HG03196 (cell line): Measurements from ENCODE around the gene CCNB2.

Experiments
- ATAC-seq: cut with Tn5 transposase; IDR thresholded peaks from one replicate; pipeline ENCODE4 v1.9.1; 2021; ENCODE audit not compliant: unreplicated experiment

The CCNB2 gene

DNA sequence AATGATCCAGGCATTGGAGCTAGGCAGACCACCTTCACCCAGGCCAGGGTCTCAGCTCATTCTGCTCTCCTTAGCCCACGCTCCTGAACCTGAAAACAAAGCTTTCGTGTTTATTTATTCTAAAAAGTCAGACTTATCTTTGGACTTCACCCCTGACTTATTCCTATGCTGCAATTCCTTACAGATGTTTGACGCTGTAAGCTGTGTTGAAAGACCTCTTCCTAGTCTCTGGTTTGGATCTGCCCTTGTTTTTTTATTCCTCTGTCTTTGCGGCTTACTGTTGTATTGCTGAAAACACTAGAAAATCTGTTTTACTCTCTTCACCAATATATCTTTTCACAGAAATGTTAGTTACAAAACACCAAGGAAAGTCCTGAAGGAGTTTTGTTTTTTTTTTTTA is 61.2 kb downstream of the CCNB2 start:
- no peak for ATAC-seq

DNA sequence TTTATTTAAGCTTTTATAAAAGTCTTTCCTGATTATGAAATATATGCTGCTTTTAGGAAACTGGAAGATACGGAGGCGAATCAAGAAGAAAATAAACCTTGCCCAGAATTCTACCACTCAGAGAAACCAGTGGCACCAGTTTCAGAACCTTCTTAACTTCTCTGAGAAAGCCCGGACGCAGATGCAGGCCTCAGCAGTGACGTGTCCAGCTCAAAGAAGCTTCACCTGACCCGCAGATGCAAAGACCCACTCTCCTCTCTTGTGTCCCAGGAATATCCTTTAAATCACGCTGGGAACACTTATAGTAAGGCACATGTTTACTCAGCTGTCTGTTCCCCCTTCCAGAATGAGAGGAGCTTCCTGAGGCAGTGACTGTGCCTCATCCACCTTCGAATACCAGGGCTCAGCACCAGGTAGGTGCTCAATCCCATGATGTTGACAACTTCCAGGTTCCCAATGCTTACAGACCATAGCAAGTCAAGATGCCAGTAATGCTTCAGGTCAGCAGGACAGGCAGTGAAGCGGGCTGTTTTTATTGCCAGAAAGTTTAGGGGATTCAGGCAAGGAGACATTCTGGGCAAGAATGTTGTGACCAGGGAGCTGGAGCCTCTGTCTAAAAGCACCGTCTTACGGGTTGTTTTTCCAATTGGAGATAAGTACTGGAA is 61.8 kb downstream of the CCNB2 start:
- ATAC-seq: no peak

DNA sequence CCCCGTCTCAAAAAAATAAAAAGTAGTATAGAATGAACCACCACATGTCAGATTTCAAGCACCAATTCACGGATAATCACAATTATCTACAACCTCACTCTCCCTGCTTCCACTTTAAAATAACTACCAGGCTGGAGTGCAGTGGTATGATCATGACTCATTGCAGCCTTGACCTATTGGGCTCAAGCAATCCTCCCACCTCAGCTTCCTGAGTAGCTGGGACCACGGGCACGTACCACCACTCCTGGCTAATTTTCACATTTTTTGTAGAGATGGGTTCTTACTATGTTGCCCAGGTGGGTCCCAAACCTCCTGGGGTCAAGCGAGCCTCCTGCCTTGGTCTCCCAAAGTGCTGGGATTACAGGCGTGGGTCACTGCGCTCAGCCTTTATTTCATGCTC is 63.6 kb downstream of the CCNB2 start:
- no peak for ATAC-seq

DNA sequence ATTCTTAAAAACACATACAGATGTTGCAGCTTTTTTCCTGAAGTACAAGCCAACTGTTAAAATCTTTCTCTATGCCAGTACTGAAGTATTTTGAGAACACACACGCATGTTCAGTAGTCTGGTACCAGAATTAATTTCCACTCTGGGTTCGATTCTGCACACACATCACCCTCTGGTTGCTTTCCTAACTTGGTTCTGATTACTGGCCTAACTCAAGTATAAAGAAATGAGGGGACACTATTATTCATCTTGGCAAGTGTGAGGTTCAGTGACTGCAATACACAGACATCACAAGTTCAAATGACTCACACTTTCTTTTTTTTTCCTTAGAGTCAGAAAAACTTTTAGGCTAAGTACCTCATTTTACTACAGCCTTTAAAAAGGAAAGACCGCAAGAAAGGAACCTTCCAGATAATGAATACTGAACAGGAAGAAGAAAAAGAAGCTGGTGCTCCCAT is 64.3 kb downstream of the CCNB2 start:
- no peak for ATAC-seq

DNA sequence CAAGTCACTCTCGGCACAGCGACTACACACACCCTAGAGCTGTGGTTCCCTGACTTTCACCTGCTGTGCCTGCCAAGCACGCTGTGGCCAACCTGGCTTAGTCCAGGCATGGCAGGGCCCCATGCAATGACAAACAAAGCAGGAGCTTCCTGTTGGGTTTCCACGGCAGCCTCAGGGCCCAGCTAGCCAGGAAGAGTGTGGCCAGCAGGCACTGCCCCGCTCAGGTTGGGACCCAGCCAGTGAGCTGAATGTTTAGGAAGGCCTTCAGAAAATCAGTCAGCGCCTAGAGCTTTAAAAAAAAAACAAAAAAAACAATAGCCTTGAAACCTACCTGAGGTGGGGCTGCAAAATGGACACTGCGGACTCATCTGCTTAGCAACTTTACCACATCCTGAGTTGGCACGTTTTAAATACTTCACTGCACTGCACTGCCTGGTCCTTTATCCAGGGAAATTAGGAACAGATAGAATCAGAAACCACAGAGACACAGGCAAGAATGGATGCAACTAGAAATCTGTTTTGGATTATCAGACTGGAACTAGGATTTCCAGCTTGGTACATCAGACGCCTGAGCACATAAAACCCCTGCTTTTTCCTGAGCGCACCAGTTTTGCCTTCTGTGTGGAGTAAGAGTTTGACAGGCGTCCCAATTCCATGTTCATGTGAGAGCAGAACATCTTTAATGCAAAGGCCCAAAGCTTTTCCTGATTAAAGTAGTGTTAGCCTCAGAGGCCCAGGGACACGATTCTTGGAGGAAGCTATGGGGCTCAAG is 65.5 kb downstream of the CCNB2 start:
- ATAC-seq: no peak

DNA sequence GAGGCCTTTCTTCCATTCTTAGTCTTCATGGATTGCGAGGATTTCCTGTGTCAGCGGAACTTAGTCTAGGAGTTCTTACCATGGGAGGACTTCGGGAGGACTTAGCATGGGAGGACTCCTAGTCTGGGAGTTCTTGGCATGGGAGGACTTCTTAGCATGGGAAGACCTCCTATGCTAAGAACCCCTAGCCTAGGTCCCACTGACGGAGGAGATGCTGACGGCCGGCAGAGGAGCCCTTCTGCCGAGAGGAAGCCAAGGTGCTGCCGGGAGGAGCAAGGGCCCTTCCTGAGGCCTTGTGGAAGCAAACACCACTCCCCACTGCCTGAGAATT is 66.1 kb downstream of the CCNB2 start:
- no peak for ATAC-seq

DNA sequence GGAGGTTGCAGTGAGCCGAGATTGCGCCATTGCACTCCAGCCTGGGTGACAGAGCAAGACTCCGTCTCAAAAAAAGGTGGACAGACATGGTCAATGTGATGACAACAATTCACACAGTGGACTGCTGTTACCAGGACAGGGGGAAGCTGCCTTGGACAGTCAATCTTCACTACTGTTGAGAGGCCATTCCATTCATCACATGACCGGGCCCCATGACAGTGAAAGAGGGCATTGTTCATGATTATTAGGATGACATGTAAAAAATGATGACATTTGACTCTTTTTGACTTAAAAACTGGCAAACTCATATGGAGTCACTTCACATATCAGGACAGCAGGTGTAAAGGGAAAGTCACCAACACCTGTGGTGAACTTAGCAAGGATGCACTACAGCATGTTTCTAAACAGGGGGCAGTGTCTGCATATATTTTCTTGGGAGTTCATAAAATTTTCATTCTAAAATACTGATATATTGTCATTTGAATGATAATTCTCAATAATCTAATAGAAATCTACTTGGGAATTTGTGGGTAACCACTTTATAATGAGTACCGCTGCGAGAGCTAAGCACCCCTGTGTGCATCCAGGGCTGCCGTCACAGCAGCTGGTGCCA is 67.4 kb downstream of the CCNB2 start:
- ATAC-seq: no peak

DNA sequence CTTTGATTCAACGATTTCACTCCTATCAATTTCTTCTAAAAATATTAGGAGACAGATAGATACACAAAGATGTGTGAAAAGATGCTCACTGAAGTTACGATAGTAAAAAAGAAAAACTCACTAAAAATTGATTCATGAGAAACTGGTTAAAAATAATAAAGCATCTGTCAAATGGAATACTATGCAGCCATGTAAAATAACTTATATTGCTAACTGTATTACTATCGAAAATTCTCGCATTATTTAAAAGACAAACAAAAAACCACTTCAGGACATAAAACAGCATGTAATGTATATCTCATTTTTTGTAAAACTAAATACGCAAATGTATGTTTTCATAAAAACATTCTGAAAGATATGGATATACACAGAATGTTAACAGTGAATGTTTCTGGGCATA is 68.2 kb downstream of the CCNB2 start:
- ATAC-seq: no peak

DNA sequence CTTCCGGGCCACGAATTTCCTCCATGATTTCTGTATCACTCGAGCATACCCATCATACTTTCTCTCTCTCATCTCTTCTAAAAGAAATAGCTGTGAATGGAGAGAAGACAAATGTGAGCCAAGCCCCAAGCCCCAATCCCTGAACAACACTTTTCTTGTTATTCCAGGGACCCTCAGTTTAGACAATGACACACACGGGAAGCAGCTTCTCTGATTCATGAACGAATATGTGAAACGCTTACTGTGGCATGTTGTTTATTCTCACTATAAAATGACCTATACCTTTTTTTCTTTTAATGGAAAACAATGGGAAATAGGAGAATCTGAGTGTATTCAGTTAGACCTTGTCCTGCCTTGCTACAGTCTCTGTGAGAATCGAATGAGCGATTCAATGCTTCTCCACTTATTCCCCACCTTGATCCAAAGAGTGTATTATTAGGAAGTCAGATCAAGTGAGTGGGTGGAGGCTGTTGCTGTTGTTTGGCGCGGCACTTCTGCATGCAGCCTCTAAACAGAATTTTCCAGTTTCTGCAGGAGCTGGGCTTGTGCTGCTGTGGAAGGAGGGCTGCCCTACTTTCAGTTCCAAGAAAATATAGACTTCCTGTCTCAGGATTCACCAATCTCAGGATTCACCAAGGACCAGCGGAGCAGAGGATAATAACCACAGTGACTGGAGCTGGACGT is 69.3 kb downstream of the CCNB2 start:
- ATAC-seq: no peak
